Measurements from ENCODE around the gene CNEP1R1. TPM values are rescaled to one million over a fixed set of nuclear protein-coding genes. Genes with fewer than 3 reads are reported as not detected.

The CNEP1R1 gene
- total RNA-seq, 1 donor from 2014 or later = 32.7 TPM

GRCh38 chr16:50004239-50004638 is 20.8 kb upstream of the CNEP1R1 start:
- Mint-ChIP-seq H3K4me3 (ENCODE audit: unreplicated experiment) (no peak overlapping the region), H3K27ac (ENCODE audit: unreplicated experiment) (no peak overlapping the region), H3K4me1 (ENCODE audit: unreplicated experiment) (no peaks in the 10 kb centered on the region), H3K9me3 (ENCODE audit: unreplicated experiment) (no peaks in the 10 kb centered on the region), H3K36me3 (ENCODE audit: low read depth, unreplicated experiment) (peaks cover 4% of the 10 kb centered on the region), H3K27me3 (ENCODE audit: unreplicated experiment) (peaks cover 2% of the 10 kb centered on the region)
- DNase-seq (ENCODE audit: low spot score) = no peak
- TF ChIP-seq CTCF (IDR thresholded peaks at IDR 0.05; ENCODE audit: unreplicated experiment) = no peak

GRCh38 chr16:50006964-50007363 is 18.1 kb upstream of the CNEP1R1 start:
- Mint-ChIP-seq H3K27me3 (ENCODE audit: unreplicated experiment) (peaks cover 1% of the 10 kb centered on the region), H3K4me1 (ENCODE audit: unreplicated experiment) (no peaks in the 10 kb centered on the region), H3K27ac (ENCODE audit: unreplicated experiment) (no peak overlapping the region), H3K9me3 (ENCODE audit: unreplicated experiment) (no peaks in the 10 kb centered on the region), H3K4me3 (ENCODE audit: unreplicated experiment) (no peak overlapping the region), H3K36me3 (ENCODE audit: low read depth, unreplicated experiment) (peaks cover 4% of the 10 kb centered on the region)
- DNase-seq (ENCODE audit: low spot score) = no peak
- no peak for TF ChIP-seq CTCF (IDR thresholded peaks at IDR 0.05; ENCODE audit: unreplicated experiment)

- no peak for TF ChIP-seq CTCF (IDR thresholded peaks at IDR 0.05; ENCODE audit: unreplicated experiment)
- no peak overlapping the region for H3K4me3 Mint-ChIP-seq (ENCODE audit: unreplicated experiment)
- H3K4me1 Mint-ChIP-seq (ENCODE audit: unreplicated experiment) = no peaks in the 10 kb centered on the region
- DNase-seq (ENCODE audit: low spot score) = no peak
- peaks cover 4% of the 10 kb centered on the region for H3K36me3 Mint-ChIP-seq (ENCODE audit: low read depth, unreplicated experiment)
- H3K9me3 Mint-ChIP-seq (ENCODE audit: unreplicated experiment) = no peaks in the 10 kb centered on the region
- peaks cover 1% of the 10 kb centered on the region for H3K27me3 Mint-ChIP-seq (ENCODE audit: unreplicated experiment)
- no peak overlapping the region for H3K27ac Mint-ChIP-seq (ENCODE audit: unreplicated experiment)
Observed at GRCh38 chr16:50007744-50008143, 17.3 kb upstream of the CNEP1R1 start.

- Mint-ChIP-seq H3K9me3 (ENCODE audit: unreplicated experiment) (no peaks in the 10 kb centered on the region), H3K4me3 (ENCODE audit: unreplicated experiment) (no peak overlapping the region), H3K27me3 (ENCODE audit: unreplicated experiment) (peaks cover 1% of the 10 kb centered on the region), H3K27ac (ENCODE audit: unreplicated experiment) (no peak overlapping the region), H3K4me1 (ENCODE audit: unreplicated experiment) (no peaks in the 10 kb centered on the region), H3K36me3 (ENCODE audit: low read depth, unreplicated experiment) (peaks cover 4% of the 10 kb centered on the region)
- TF ChIP-seq CTCF (IDR thresholded peaks at IDR 0.05; ENCODE audit: unreplicated experiment) = no peak
- no peak for DNase-seq (ENCODE audit: low spot score)
Observed at GRCh38 chr16:50010212-50010611, 14.8 kb upstream of the CNEP1R1 start.

GRCh38 chr16:50011707-50012106 is 13.3 kb upstream of the CNEP1R1 start:
- no peaks in the 10 kb centered on the region for H3K4me1 Mint-ChIP-seq (ENCODE audit: unreplicated experiment)
- DNase-seq (ENCODE audit: low spot score) = no peak
- no peak overlapping the region for H3K4me3 Mint-ChIP-seq (ENCODE audit: unreplicated experiment)
- H3K27me3 Mint-ChIP-seq (ENCODE audit: unreplicated experiment) = no peaks in the 10 kb centered on the region
- peaks cover 4% of the 10 kb centered on the region for H3K36me3 Mint-ChIP-seq (ENCODE audit: low read depth, unreplicated experiment)
- no peak overlapping the region for H3K27ac Mint-ChIP-seq (ENCODE audit: unreplicated experiment)
- no peak for TF ChIP-seq CTCF (IDR thresholded peaks at IDR 0.05; ENCODE audit: unreplicated experiment)
- H3K9me3 Mint-ChIP-seq (ENCODE audit: unreplicated experiment) = no peaks in the 10 kb centered on the region
